IMR-90 (cell line): Measurements from ENCODE around the gene TBCD.

Source experiments
- CEBPB ChIP-seq: IDR thresholded peaks from 2 replicates; pipeline ENCODE4 v1.6.1; 2012; ENCODE audit warnings: low read depth, low read length, improper control_type of control experiment
- CTCF ChIP-seq: conservative IDR thresholded peaks from 2 replicates; pipeline ENCODE4 v1.5.1; 2012; ENCODE audit warnings: mild to moderate bottlenecking, low read depth, low read length, improper control_type of control experiment
- MAFK ChIP-seq: IDR thresholded peaks from 2 replicates; pipeline ENCODE4 v1.6.1; 2012; ENCODE audit warnings: low read depth, low read length, improper control_type of control experiment
- POLR2A ChIP-seq: IDR thresholded peaks from 2 replicates; pipeline ENCODE4 v1.6.1; 2012; ENCODE audit warnings: mild to moderate bottlenecking, low read depth, low read length
- RAD21 ChIP-seq: IDR thresholded peaks from 2 replicates; pipeline ENCODE4 v1.6.1; 2012; ENCODE audit warnings: low read length, improper control_type of control experiment
- USF2 ChIP-seq: fragments of 150-350 bp; IDR thresholded peaks from 2 replicates; pipeline ENCODE4 v1.6.1; 2017; ENCODE audit warnings: mild to moderate bottlenecking, antibody characterized with exemption, low read length, low read depth

GRCh38 chr17:82961366-82962162 lies 209.7 kb downstream of the TBCD start:
- TF ChIP-seq POLR2A (no peak), CTCF (no peak), USF2 (no peak), RAD21 (no peak), MAFK (no peak), CEBPB (no peak)
